Measurements from ENCODE around the gene TMEM126A. TPM values are rescaled to one million over a fixed set of nuclear protein-coding genes. Genes with fewer than 3 reads are reported as not detected.
"Not testable (repeated sequence)": the region's sequence is repeated elsewhere in the genome, so short reads cannot be mapped to it uniquely, and the experiment has no call there.

The TMEM126A gene
- total RNA-seq, 1 donor = 34.4 TPM

- Histone ChIP-seq H3K27ac (ENCODE audit: low read depth, low read length) (no peak overlapping the region), H3K79me2 (ENCODE audit: insufficient read depth, low read length) (peaks cover 41% of the 10 kb centered on the region)
- no peak for DNase-seq (ENCODE audit: insufficient read length, low spot score, missing footprints)
Measured at GRCh38 chr11:85652786-85653447, 5.2 kb downstream of the TMEM126A start.

GRCh38 chr11:85654343-85654742 is 6.6 kb downstream of the TMEM126A start:
- not testable (repeated sequence) for H4K20me1 ChIP-seq (ENCODE audit: insufficient read depth, low read length); H3K9me3 ChIP-seq (ENCODE audit: low read depth, low read length); H3K27ac ChIP-seq (ENCODE audit: low read depth, low read length); H3K4me1 ChIP-seq (ENCODE audit: insufficient read depth, low read length); DNase-seq (ENCODE audit: insufficient read length, low spot score, missing footprints); H3K27me3 ChIP-seq (ENCODE audit: insufficient read depth, low read length); H2AFZ ChIP-seq (ENCODE audit: low read length); H3K4me2 ChIP-seq (ENCODE audit: insufficient read depth, low read length); H3K4me3 ChIP-seq (ENCODE audit: insufficient read depth, low read length)
- Histone ChIP-seq H3K36me3 (ENCODE audit: insufficient read depth, low read length) (peaks cover 47% of the 10 kb centered on the region), H3K79me2 (ENCODE audit: insufficient read depth, low read length) (peaks cover 41% of the 10 kb centered on the region)

More at GRCh38 chr11:85652786-85653447, 5.2 kb downstream of the TMEM126A start:
- Histone ChIP-seq H4K20me1 (ENCODE audit: insufficient read depth, low read length) (no peaks in the 10 kb centered on the region), H3K4me3 (ENCODE audit: insufficient read depth, low read length) (no peak overlapping the region), H3K4me1 (ENCODE audit: insufficient read depth, low read length) (peaks cover 7% of the 10 kb centered on the region), H2AFZ (ENCODE audit: low read length) (no peak overlapping the region), H3K4me2 (ENCODE audit: insufficient read depth, low read length) (no peak overlapping the region), H3K27me3 (ENCODE audit: insufficient read depth, low read length) (no peaks in the 10 kb centered on the region), H3K36me3 (ENCODE audit: insufficient read depth, low read length) (peaks cover 34% of the 10 kb centered on the region), H3K9me3 (ENCODE audit: low read depth, low read length) (no peaks in the 10 kb centered on the region)
- TF ChIP-seq CTCF (IDR thresholded peaks at IDR 0.05; ENCODE audit: extremely low read depth, low read depth, low read length) = no peak

- Histone ChIP-seq H4K20me1 (ENCODE audit: insufficient read depth, low read length) (peaks cover 23% of the 10 kb centered on the region), H3K4me1 (ENCODE audit: insufficient read depth, low read length) (peaks cover 20% of the 10 kb centered on the region), H3K36me3 (ENCODE audit: insufficient read depth, low read length) (peaks cover 51% of the 10 kb centered on the region), H2AFZ (ENCODE audit: low read length) (no peak overlapping the region), H3K4me2 (ENCODE audit: insufficient read depth, low read length) (no peak overlapping the region), H3K9me3 (ENCODE audit: low read depth, low read length) (no peaks in the 10 kb centered on the region), H3K27ac (ENCODE audit: low read depth, low read length) (no peak overlapping the region), H3K27me3 (ENCODE audit: insufficient read depth, low read length) (no peaks in the 10 kb centered on the region), H3K4me3 (ENCODE audit: insufficient read depth, low read length) (no peak overlapping the region), H3K79me2 (ENCODE audit: insufficient read depth, low read length) (peaks cover 53% of the 10 kb centered on the region)
- DNase-seq (ENCODE audit: insufficient read length, low spot score, missing footprints) = no peak
- no peak for TF ChIP-seq CTCF (IDR thresholded peaks at IDR 0.05; ENCODE audit: extremely low read depth, low read depth, low read length)
Measured at GRCh38 chr11:85656777-85657176, 9.0 kb downstream of the TMEM126A start.

GRCh38 chr11:85658180-85658579 is 10.4 kb downstream of the TMEM126A start:
- Histone ChIP-seq H3K4me1 (ENCODE audit: insufficient read depth, low read length) (peaks cover 20% of the 10 kb centered on the region), H3K4me2 (ENCODE audit: insufficient read depth, low read length) (no peak overlapping the region), H2AFZ (ENCODE audit: low read length) (no peak overlapping the region), H3K27me3 (ENCODE audit: insufficient read depth, low read length) (no peaks in the 10 kb centered on the region), H3K79me2 (ENCODE audit: insufficient read depth, low read length) (peaks cover 67% of the 10 kb centered on the region), H3K4me3 (ENCODE audit: insufficient read depth, low read length) (no peak overlapping the region), H4K20me1 (ENCODE audit: insufficient read depth, low read length) (peaks cover 36% of the 10 kb centered on the region), H3K36me3 (ENCODE audit: insufficient read depth, low read length) (peaks cover 51% of the 10 kb centered on the region), H3K27ac (ENCODE audit: low read depth, low read length) (peak overlapping the region; percentile 10), H3K9me3 (ENCODE audit: low read depth, low read length) (no peaks in the 10 kb centered on the region)
- DNase-seq (ENCODE audit: insufficient read length, low spot score, missing footprints) = no peak
- TF ChIP-seq CTCF (IDR thresholded peaks at IDR 0.05; ENCODE audit: extremely low read depth, low read depth, low read length) = no peak

Data from osteoblast (primary cell).